ENCODE results near the gene PPP1R13B. TPM values are rescaled to one million over a fixed set of nuclear protein-coding genes. Genes with fewer than 3 reads are reported as not detected.

PPP1R13B gene
- total RNA-seq, 3 donors from 2014 or later: 49.6 to 65.5 (median 52.1) TPM

DNA sequence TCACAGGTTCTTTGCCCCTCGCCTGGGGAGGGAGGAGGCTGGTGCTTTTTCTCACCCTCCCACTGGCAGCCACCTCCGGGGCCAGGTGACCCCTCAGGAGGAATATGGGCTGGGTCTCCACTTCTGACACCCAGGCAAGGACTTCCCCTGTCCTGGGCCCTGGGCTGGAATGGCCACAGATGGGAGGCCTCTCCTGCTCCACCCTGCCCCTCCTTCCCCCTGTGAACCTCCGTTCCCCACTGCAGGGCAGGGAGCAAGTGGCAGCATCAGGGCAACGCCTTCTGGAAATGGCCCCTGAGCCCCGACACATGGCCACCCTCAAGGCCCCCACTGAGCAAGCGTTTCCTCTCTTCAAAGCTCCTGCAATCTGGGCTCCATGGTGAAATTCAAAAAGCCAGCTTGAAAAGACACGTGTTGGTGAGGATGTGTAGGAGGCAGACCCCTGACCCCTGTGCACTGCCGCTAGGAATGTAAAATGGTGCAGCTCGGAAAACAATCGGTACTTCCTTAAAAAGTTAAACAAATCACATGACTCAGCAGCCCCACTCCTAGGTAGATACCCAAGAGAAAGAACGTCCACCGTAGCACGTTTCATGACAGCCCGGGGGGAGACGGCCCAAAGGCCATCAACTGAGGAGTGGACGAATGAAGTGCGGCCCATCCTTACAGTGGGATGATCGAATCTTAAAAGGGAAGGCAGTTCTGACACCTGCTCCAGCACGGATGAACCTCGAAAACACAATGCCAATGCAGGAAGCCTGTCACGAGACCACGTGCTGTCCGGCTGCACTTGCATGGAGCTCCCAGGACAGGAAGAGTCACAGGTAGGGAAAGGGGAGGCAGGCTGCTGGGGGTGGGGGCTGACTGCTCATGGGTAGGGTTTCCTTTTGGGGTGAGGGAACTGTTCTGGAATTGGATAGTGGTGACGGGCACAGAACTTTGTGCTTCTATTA lies 143.7 kb downstream of the PPP1R13B start:
- no peak for ATAC-seq
- Histone ChIP-seq H3K9me3 (no peaks in the 10 kb centered on the region), H3K4me3 (no peak overlapping the region), H3K36me3 (ENCODE audit: low read depth) (no peaks in the 10 kb centered on the region), H3K4me1 (ENCODE audit: low read depth) (peaks cover 1% of the 10 kb centered on the region)
- intact Hi-C loops (cut with DNase I, micrococcal nuclease): no loop called here
- TF ChIP-seq, protein P1, sequence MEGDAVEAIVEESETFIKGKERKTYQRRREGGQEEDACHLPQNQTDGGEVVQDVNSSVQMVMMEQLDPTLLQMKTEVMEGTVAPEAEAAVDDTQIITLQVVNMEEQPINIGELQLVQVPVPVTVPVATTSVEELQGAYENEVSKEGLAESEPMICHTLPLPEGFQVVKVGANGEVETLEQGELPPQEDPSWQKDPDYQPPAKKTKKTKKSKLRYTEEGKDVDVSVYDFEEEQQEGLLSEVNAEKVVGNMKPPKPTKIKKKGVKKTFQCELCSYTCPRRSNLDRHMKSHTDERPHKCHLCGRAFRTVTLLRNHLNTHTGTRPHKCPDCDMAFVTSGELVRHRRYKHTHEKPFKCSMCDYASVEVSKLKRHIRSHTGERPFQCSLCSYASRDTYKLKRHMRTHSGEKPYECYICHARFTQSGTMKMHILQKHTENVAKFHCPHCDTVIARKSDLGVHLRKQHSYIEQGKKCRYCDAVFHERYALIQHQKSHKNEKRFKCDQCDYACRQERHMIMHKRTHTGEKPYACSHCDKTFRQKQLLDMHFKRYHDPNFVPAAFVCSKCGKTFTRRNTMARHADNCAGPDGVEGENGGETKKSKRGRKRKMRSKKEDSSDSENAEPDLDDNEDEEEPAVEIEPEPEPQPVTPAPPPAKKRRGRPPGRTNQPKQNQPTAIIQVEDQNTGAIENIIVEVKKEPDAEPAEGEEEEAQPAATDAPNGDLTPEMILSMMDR (IDR thresholded peaks at IDR 0.05): no peak
- DNase-seq: peak in 1 of 3 donors; percentile 13

DNA sequence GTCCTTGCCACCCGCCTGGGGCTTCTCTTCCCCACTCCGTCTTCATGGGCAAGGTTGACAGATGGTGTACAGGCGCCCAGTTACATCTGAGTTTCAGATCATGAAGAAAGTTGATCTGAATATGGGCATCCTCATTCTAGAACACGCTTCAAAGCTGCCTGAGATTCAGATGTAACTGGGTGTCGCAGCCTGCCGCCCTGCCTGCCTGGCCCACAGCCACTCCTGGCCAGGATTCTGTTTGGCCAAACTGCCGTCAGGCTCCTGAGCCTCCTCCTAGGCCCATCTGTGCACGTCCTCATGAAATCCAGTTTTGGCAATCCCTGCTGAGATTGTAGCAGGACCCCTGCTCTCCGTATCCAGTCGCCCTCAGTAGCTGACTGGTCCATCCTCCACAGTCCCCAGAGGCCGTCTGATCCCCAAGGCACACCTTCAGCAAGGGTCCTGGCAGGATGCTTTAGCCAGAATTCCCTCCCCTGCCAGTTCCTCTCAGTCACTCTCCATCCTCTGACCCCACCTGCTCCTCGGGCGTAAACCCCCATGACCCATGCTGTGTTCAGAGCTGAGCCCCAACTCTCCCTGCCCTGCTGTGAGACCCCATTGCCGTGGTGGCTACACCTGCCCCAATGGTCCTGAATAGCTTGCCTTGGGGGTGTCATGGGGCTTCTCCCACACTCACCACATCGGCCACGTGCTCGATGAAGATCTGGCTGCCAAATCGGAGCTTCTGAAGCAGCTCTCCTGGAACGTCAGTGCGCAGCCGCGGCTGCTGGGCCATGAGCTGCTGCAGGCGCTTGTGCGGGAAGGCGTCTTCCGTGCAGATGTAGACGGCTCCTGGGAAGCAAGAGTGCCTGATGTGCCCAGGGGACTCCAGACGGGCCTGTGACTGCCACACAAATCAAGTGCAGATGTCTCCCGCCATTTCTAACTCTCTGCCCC lies 144.6 kb downstream of the PPP1R13B start:
- H3K4me1 ChIP-seq (ENCODE audit: low read depth): peaks cover 10% of the 10 kb centered on the region
- H3K9me3 ChIP-seq: no peaks in the 10 kb centered on the region
- intact Hi-C loops (cut with DNase I, micrococcal nuclease): no loop called here
- no peak overlapping the region for H3K4me3 ChIP-seq
- DNase-seq (no peak), ATAC-seq (no peak)
- TF ChIP-seq, protein P1 (IDR thresholded peaks at IDR 0.05): no peak
- no peaks in the 10 kb centered on the region for H3K36me3 ChIP-seq (ENCODE audit: low read depth)

DNA sequence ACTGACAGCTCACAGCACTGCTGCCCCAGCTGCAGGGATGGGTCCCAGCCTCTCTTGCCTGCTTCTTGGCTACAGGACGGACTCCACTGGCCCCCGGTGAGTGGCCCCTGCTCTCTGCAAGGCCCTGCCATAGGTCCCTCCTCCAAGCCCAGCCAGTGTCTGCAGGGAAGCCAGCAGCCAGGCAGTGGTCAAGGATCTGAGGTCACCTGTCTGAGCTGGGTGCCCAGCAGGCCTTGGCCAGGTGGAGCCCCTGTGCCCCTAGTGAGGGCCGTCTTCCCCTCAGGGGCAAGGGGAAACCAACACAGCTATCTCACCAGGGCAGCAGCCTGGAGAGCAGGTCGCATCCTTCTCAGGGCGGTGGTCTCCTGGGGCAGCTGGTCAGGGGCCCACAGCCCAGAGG lies 145.3 kb downstream of the PPP1R13B start:
- no peaks in the 10 kb centered on the region for H3K36me3 ChIP-seq (ENCODE audit: low read depth)
- intact Hi-C loops (cut with DNase I, micrococcal nuclease): no loop called here
- ATAC-seq (no peak), DNase-seq (no peak)
- TF ChIP-seq, protein P1 (IDR thresholded peaks at IDR 0.05): no peak
- H3K9me3 ChIP-seq: no peaks in the 10 kb centered on the region
- no peak overlapping the region for H3K4me3 ChIP-seq
- peaks cover 10% of the 10 kb centered on the region for H3K4me1 ChIP-seq (ENCODE audit: low read depth)

DNA sequence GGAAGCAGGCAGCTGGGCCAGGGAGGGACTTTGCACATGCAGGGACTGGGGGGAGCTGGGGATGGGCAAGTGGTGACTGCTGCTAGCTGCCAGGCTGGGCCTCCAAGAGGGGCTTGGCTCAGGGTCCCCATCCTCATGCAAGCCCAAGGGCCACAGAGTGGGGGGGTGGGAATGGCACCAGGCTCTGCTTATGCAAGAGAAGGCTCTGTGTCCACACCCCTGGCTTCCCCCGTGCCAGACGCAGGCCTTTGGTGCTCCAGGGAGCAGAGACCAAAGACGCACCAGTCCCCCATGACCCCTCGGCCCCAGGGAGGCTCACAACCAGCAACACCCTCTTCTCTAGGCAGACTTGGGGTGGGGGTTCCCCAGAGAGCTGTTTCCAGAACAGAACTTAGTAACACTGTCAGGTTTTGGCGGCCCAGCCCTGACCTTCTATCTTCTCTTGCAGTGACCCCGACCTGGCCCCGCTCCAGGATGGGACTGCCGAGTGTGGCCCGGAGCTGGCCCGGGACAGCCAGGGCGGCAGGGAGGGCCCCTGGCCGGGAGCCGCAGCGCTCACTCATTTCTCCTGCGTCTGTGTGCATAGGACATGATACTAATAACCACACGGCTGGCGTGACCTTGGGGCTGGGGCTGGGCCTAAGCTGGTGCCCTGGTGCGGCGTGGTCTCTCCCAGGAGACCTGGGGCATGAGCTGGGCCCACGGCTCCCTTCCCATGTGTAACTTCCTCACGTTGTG lies 146.5 kb downstream of the PPP1R13B start:
- no peaks in the 10 kb centered on the region for H3K36me3 ChIP-seq (ENCODE audit: low read depth)

More for the DNA sequence above, 146.5 kb downstream of the PPP1R13B start:
- ATAC-seq: no peak
- peak in 1 of 3 donors; percentile 26 for DNase-seq
- H3K4me3 ChIP-seq: no peak overlapping the region
- H3K4me1 ChIP-seq (ENCODE audit: low read depth): peaks cover 14% of the 10 kb centered on the region
- H3K9me3 ChIP-seq: no peaks in the 10 kb centered on the region
- intact Hi-C loops (cut with DNase I, micrococcal nuclease): no loop called here
- TF ChIP-seq, protein P1 (IDR thresholded peaks at IDR 0.05): no peak

Data from mucosa of descending colon (tissue), 3 donors.